DND-41 (cell line): Measurements from ENCODE around the gene FBXO22.

Experiments
- EZH2 ChIP-seq: IDR thresholded peaks from 3 replicates; pipeline ENCODE4 v1.6.1; 2012; ENCODE audit warnings: borderline replicate concordance, low read depth, mild to moderate bottlenecking, moderate library complexity, low read length, inconsistent platforms; ENCODE audit not compliant: severe bottlenecking
- TF ChIP-seq, protein P1 (sequence below): IDR thresholded peaks from 2 replicates; pipeline ENCODE4 v1.5.1; 2012; ENCODE audit warnings: borderline replicate concordance, low read length, moderate library complexity, mild to moderate bottlenecking; ENCODE audit not compliant: poor library complexity, severe bottlenecking; ENCODE audit errors: extremely low read depth

DNA sequence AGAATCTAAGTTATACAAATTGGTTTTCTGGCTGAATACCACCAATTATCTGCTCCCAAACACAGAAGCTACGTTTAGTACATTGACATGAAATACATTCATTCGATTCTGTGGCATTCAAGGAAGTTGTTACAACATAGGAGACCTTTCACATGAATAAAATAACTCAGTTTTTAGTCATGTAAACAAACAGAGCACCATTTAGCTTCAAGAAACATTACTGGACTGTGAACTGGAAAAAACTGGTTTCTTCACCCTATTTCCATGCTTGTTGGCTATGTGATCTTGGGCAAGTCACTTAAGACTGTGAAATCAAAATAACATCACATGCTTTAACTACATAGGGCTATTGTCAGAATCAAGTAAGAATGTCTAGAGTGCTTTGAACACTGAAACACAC, 62.4 kb downstream of the FBXO22 start:
- TF ChIP-seq, protein P1, sequence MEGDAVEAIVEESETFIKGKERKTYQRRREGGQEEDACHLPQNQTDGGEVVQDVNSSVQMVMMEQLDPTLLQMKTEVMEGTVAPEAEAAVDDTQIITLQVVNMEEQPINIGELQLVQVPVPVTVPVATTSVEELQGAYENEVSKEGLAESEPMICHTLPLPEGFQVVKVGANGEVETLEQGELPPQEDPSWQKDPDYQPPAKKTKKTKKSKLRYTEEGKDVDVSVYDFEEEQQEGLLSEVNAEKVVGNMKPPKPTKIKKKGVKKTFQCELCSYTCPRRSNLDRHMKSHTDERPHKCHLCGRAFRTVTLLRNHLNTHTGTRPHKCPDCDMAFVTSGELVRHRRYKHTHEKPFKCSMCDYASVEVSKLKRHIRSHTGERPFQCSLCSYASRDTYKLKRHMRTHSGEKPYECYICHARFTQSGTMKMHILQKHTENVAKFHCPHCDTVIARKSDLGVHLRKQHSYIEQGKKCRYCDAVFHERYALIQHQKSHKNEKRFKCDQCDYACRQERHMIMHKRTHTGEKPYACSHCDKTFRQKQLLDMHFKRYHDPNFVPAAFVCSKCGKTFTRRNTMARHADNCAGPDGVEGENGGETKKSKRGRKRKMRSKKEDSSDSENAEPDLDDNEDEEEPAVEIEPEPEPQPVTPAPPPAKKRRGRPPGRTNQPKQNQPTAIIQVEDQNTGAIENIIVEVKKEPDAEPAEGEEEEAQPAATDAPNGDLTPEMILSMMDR = no peak
- TF ChIP-seq EZH2 = no peak
